DMS114 treated with DMSO at 0.1 percent for 48 hours (cell line): ENCODE results near the gene ID3.
"Not testable (repeated sequence)": the region's sequence is repeated elsewhere in the genome, so short reads cannot be mapped to it uniquely, and the experiment has no call there.

ENCODE experiments used
- DNase-seq: peaks from one replicate; lab custom pipeline; 2025; ENCODE audit not compliant: unreplicated experiment; lab: John Stamatoyannopoulos, UW

Gene ID3

GRCh38 chr1:23589585-23589986, 30.3 kb upstream of the ID3 start:
- DNase-seq, result no peak

GRCh38 chr1:23588749-23589548, 29.6 kb upstream of the ID3 start:
- DNase-seq, result no peak

GRCh38 chr1:23585321-23586022, 26.2 kb upstream of the ID3 start:
- no peak for DNase-seq

GRCh38 chr1:23583727-23584126, 24.4 kb upstream of the ID3 start:
- DNase-seq, result not testable (repeated sequence)

- no peak for DNase-seq
Observed at GRCh38 chr1:23582820-23583219, 23.5 kb upstream of the ID3 start.

- DNase-seq, result no peak
Observed at GRCh38 chr1:23581219-23581618, 21.9 kb upstream of the ID3 start.

GRCh38 chr1:23578997-23579363, 19.7 kb upstream of the ID3 start:
- no peak for DNase-seq

GRCh38 chr1:23578311-23578996, 19.2 kb upstream of the ID3 start:
- DNase-seq, result no peak

- DNase-seq, result no peak
Observed at GRCh38 chr1:23577056-23578004, 18.0 kb upstream of the ID3 start.

- DNase-seq, result no peak
Observed at GRCh38 chr1:23576338-23577055, 17.2 kb upstream of the ID3 start.

GRCh38 chr1:23575226-23575810, 16.0 kb upstream of the ID3 start:
- DNase-seq, result no peak

- no peak for DNase-seq
Observed at GRCh38 chr1:23574265-23574754, 15.0 kb upstream of the ID3 start.

GRCh38 chr1:23573574-23574182, 14.4 kb upstream of the ID3 start:
- no peak for DNase-seq

GRCh38 chr1:23571465-23571864, 12.2 kb upstream of the ID3 start:
- DNase-seq, result no peak

- no peak for DNase-seq
Observed at GRCh38 chr1:23570001-23570691, 10.8 kb upstream of the ID3 start.

GRCh38 chr1:23568608-23569383, 9.5 kb upstream of the ID3 start:
- DNase-seq, result no peak

GRCh38 chr1:23567996-23568607, 8.8 kb upstream of the ID3 start:
- DNase-seq, result no peak

GRCh38 chr1:23567629-23567995, 8.3 kb upstream of the ID3 start:
- no peak for DNase-seq
